GM10266 (cell line): ENCODE data around the gene RARB.

Experiments
- DNase-seq: peaks from one replicate; pipeline ENCODE4 v3.0.0; 2012; ENCODE audit errors: extremely low spot score
- CTCF ChIP-seq: IDR thresholded peaks from 2 replicates; pipeline ENCODE4 v1.5.1; 2012; ENCODE audit warnings: mild to moderate bottlenecking, low read depth; ENCODE audit not compliant: control insufficient read depth, insufficient read depth; ENCODE audit errors: missing control alignments

Gene RARB

GRCh38 chr3:25478964-25479726 lies 51.1 kb downstream of the RARB start:
- no peak for DNase-seq
- TF ChIP-seq CTCF = no peak

GRCh38 chr3:25479727-25480010 lies 51.6 kb downstream of the RARB start:
- no peak for DNase-seq
- TF ChIP-seq CTCF = no peak

GRCh38 chr3:25480811-25481210 lies 52.7 kb downstream of the RARB start:
- no peak for TF ChIP-seq CTCF
- DNase-seq = no peak

- no peak for TF ChIP-seq CTCF
- DNase-seq = no peak
These were observed 53.3 kb downstream of the RARB start for GRCh38 chr3:25481386-25481785.

- DNase-seq = no peak
- no peak for TF ChIP-seq CTCF
These were observed 55.4 kb downstream of the RARB start for GRCh38 chr3:25483456-25483855.

GRCh38 chr3:25485673-25486072 lies 57.6 kb downstream of the RARB start:
- no peak for TF ChIP-seq CTCF
- DNase-seq = no peak

GRCh38 chr3:25486932-25487331 lies 58.9 kb downstream of the RARB start:
- no peak for TF ChIP-seq CTCF
- DNase-seq = no peak
